NCI-H1105 treated with DMSO at 0.1 percent for 48 hours (cell line): ENCODE results near the gene POU5F1.
"Not testable (repeated sequence)": the region's sequence is repeated elsewhere in the genome, so short reads cannot be mapped to it uniquely, and the experiment has no call there.

Experiments
- DNase-seq: peaks from one replicate; lab custom pipeline; 2025; lab: John Stamatoyannopoulos, UW

Gene POU5F1

GRCh38 chr6:31165986-31166385 lies 4.5 kb downstream of the POU5F1 start:
- no peak for DNase-seq

- not testable (repeated sequence) for DNase-seq
Measured at GRCh38 chr6:31165064-31165832, 5.2 kb downstream of the POU5F1 start.

- not testable (repeated sequence) for DNase-seq
Measured at GRCh38 chr6:31164475-31165063, 5.9 kb downstream of the POU5F1 start.

- peak; percentile 1 for DNase-seq
Measured at GRCh38 chr6:31163922-31164321, 6.6 kb downstream of the POU5F1 start.

- no peak for DNase-seq
Measured at GRCh38 chr6:31162463-31163165, 7.9 kb downstream of the POU5F1 start.

GRCh38 chr6:31161216-31162126 lies 9.0 kb downstream of the POU5F1 start:
- DNase-seq, result no peak

- peak; percentile 33 for DNase-seq
Measured at GRCh38 chr6:31158863-31159855, 11.3 kb downstream of the POU5F1 start.

- DNase-seq, result peak; percentile 99
Measured at GRCh38 chr6:31158140-31158862, 12.2 kb downstream of the POU5F1 start, which contains the start of gene TCF19. Gene TCF19, plus strand, starts transcription at chr6:31158589. Its CDS starts 881 bp downstream, at chr6:31159470.

GRCh38 chr6:31157513-31158139 lies 12.9 kb downstream of the POU5F1 start, which contains the start of gene CCHCR1:
Gene CCHCR1, minus strand, starts transcription at chr6:31157802. Its CDS starts 202 bp downstream, at chr6:31157600.
- no peak for DNase-seq

- no peak for DNase-seq
Measured at GRCh38 chr6:31156641-31157040, 13.8 kb downstream of the POU5F1 start.

GRCh38 chr6:31154436-31154835 lies 16.0 kb downstream of the POU5F1 start:
- no peak for DNase-seq

- no peak for DNase-seq
Measured at GRCh38 chr6:31152781-31153180, 17.7 kb downstream of the POU5F1 start.

- no peak for DNase-seq
Measured at GRCh38 chr6:31149827-31150447, 20.5 kb downstream of the POU5F1 start.

- DNase-seq, result no peak
Measured at GRCh38 chr6:31145386-31145785, 25.1 kb downstream of the POU5F1 start.

- no peak for DNase-seq
Measured at GRCh38 chr6:31144970-31145340, 25.5 kb downstream of the POU5F1 start.

GRCh38 chr6:31144296-31144969 lies 26.0 kb downstream of the POU5F1 start:
- DNase-seq, result no peak

- no peak for DNase-seq
Measured at GRCh38 chr6:31143148-31143547, 27.3 kb downstream of the POU5F1 start.

- DNase-seq, result no peak
Measured at GRCh38 chr6:31142361-31142761, 28.1 kb downstream of the POU5F1 start.
